Kidney epithelial cell (primary cell): ENCODE data around the gene SEMA5B. TPM values are rescaled to one million over a fixed set of nuclear protein-coding genes. Genes with fewer than 3 reads are reported as not detected.

ENCODE experiments used
- DNase-seq: peaks from one replicate; pipeline ENCODE4 v3.0.0-alpha.2; 2010; ENCODE audit warnings: low read depth
- H3K27me3 ChIP-seq: 2 replicates; pipeline ENCODE4 v1.6.0; 2011; ENCODE audit warnings: low read length; ENCODE audit not compliant: control insufficient read depth, insufficient read depth
- H3K36me3 ChIP-seq: 2 replicates; pipeline ENCODE4 v1.5.1; 2011; ENCODE audit warnings: low read length; ENCODE audit not compliant: control insufficient read depth, insufficient read depth
- H3K4me3 ChIP-seq: 2 replicates; pipeline ENCODE4 v1.5.1; 2011; ENCODE audit warnings: low read depth, mild to moderate bottlenecking, control low read depth, low read length
- total RNA-seq: library from RNA; depleted of rRNA; stranded (reverse); fragments of >200 nt; gene quantifications from 2 replicates; pipeline ENCODE4 v1.2.3, GENCODE V29; 2015
- TF ChIP-seq, protein P1 (sequence below): IDR thresholded peaks from 2 replicates; pipeline ENCODE4 v1.5.1; 2011; ENCODE audit warnings: mild to moderate bottlenecking, moderate library complexity, low read length, control low read depth, inconsistent platforms; ENCODE audit not compliant: insufficient read depth, poor library complexity, severe bottlenecking

Gene SEMA5B
- total RNA-seq, 1 donor from 2014 or later, result not detected

DNA sequence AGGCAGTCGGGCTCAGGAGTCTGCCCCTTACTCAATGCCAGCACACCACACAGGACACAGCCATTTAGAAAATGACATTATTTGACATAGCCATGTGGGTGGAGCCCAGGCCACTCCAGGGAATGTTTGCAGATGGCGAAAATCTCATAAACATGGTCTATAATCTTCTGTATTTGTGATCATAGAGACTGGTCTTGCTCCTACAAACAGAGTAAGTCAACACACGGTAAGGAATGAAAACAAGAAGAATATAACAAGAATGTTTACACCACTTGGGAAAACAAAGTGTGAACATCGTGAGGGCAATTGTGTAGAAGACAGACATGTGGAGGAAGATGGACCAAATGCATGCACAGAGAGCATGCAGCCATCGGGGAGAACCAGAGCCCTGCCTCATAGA lies 68.2 kb downstream of the SEMA5B start:
- TF ChIP-seq, protein P1, sequence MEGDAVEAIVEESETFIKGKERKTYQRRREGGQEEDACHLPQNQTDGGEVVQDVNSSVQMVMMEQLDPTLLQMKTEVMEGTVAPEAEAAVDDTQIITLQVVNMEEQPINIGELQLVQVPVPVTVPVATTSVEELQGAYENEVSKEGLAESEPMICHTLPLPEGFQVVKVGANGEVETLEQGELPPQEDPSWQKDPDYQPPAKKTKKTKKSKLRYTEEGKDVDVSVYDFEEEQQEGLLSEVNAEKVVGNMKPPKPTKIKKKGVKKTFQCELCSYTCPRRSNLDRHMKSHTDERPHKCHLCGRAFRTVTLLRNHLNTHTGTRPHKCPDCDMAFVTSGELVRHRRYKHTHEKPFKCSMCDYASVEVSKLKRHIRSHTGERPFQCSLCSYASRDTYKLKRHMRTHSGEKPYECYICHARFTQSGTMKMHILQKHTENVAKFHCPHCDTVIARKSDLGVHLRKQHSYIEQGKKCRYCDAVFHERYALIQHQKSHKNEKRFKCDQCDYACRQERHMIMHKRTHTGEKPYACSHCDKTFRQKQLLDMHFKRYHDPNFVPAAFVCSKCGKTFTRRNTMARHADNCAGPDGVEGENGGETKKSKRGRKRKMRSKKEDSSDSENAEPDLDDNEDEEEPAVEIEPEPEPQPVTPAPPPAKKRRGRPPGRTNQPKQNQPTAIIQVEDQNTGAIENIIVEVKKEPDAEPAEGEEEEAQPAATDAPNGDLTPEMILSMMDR, result no peak
- no peaks in the 10 kb centered on the region for H3K27me3 ChIP-seq
- H3K4me3 ChIP-seq, result no peak overlapping the region

DNA sequence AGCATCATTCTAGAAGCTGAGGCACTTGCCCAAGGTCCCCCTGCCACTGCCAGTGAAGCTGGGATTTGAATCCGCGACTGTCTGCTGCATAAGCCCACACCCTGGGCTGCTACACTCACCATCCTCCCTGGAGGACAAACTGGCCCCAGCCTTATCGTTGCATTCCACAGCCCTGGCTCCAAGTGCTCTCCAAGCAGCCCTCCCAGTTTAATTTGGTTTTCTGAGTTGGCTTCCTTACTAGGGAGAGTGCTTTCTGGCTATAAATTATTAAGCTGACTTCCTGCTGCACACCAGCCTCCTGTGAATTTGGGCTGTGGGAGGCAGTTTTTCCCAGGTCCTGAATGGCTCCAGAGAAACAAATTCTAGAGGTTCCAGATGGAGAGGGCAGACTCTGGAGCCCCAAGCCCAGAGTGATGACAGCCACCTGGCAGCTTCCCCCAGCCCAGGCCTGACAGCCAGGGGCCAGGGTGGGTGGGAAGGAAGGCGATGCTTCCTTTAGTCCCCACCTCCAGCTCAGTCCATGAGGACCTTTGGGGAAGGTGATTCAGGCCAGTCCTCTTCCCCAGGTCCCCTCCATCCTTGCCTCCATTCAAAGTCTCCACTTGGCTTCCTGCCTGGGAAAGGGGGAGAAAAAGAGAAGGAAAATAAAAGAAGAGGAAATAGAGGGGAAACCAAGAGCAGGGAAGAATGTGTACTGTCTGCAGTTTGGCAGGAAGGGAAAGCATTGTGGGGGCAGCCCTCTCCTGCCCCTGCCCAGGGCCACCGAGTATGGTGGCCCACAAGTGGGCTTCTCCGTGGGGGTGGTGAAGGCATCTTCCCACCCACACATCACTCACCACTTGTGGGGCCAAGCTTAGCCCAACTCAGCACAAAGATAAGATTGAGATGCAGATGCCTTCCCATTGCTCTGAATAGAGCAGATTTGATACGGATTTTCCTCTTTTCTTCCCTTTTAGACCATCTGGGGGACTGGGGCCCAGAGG lies 69.6 kb downstream of the SEMA5B start:
- Histone ChIP-seq H3K27me3 (no peaks in the 10 kb centered on the region), H3K36me3 (no peaks in the 10 kb centered on the region), H3K4me3 (no peak overlapping the region)
- TF ChIP-seq, protein P1, result no peak
- no peak for DNase-seq

More for the DNA sequence above, 68.2 kb downstream of the SEMA5B start:
- no peaks in the 10 kb centered on the region for H3K36me3 ChIP-seq
- DNase-seq, result no peak

DNA sequence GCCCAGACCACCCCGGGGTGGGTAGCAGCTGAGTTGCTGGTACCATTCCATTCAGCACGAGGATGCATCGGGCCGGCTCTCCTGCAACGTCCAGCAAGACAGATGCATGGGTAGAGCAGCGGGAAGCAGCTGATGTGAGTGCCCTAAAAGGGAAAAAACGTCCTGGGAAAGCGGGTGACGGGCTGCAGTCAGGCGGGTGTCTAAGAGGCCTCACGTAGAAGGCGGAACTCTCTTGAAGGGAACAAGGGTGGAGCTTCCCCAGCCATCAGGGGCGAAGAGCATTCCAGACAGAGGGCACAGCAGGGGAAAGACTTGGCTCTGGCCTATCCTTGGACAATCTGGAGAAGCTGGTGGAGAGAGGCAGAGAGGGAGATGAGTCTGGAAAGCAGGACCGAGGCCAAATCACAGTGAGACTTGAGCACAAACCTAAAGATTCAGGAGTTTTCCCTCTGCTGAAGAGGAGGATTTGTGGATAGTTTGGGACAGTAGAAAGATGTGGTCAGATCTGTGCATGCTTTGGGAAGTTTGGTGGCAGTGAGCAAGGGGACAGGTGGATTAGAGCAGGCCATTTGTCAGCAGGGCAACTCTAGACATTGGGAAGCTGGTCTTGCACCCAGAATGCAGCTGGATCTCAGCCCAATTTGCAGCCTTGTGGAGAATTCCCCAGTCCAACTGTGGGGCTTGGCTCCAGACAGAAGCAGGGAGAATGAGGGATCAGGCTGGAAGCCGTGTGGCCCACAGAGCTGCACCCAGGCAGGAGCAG lies 70.7 kb downstream of the SEMA5B start:
- Histone ChIP-seq H3K36me3 (no peaks in the 10 kb centered on the region), H3K27me3 (no peaks in the 10 kb centered on the region), H3K4me3 (no peak overlapping the region)
- DNase-seq, result no peak
- TF ChIP-seq, protein P1, result no peak

DNA sequence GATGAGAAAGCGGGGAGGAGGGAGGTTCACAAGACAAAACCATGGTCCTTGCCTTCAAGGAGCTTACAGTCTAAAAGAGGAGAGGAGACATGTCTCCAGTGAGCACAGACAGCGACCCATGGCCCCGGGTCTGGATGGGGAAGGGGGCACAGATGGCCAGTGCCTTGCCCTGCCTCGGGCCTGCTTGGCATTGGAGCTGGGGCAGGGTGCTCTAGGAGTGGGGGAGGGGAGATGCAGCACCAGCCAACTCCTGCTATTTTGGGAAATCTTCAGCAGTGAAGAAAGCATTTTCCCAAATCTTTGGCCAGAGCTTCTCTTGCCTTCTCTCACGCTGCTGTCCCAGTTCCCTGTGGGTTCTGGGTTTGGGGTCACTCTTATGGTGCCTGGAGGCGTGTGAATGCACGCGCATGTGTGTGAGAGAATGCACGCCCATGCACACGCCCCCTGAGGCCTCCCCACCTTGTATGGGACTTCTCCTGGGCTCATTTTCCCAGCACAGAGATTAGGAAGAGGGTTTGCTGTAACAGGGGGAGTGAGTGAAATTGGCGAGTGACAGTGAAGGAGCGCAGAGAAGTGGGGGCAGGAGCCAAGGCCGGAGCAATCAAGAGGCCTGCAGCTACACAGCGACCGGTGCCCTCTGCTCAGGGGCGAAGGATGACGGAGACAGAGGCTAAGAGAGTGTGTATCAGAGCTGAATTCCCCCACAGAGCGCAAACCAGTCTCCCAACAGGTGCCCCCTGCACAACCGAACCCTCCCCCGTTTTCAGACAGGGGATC lies 71.5 kb downstream of the SEMA5B start:
- no peaks in the 10 kb centered on the region for H3K27me3 ChIP-seq
- TF ChIP-seq, protein P1, result no peak
- DNase-seq, result no peak
- H3K4me3 ChIP-seq, result no peak overlapping the region
- H3K36me3 ChIP-seq, result no peaks in the 10 kb centered on the region

DNA sequence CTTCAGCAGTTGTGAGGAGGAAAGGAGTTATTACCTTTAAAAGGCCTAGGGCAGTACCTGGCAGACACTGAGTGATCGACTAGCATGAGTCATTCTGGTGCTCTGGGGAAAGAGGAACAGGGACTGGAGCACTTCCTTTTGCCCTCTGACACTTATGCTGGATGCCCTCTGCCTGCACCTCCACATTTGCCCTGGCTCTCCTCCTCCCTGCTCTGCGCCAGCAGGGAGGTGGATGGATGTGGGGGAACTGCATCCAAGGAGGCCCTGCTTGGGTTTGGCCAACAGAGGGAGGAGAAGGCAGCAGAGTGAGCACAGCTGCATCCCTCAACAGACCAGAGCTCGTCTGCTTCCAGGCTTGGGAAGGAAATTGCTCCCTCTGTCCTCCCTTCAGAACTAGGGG lies 75.0 kb downstream of the SEMA5B start:
- no peak for DNase-seq
- Histone ChIP-seq H3K36me3 (no peaks in the 10 kb centered on the region), H3K27me3 (no peaks in the 10 kb centered on the region), H3K4me3 (no peak overlapping the region)
- TF ChIP-seq, protein P1, result no peak
